GM18498 (cell line): Measurements from ENCODE around the gene EDDM3A.
"Not testable (repeated sequence)": the region's sequence is repeated elsewhere in the genome, so short reads cannot be mapped to it uniquely, and the experiment has no call there.

Source experiments
- ATAC-seq: cut with Tn5 transposase; IDR thresholded peaks from one replicate; pipeline ENCODE4 v1.9.1; 2021; ENCODE audit warnings: mild to moderate bottlenecking, moderate library complexity; ENCODE audit not compliant: unreplicated experiment

EDDM3A gene, protein sequence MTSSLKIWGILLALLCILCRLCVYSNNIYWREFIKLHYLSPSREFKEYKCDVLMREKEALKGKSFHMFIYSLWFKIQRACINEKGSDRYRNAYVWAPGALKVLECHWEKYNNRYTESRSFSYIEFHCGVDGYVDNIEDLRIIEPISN

DNA sequence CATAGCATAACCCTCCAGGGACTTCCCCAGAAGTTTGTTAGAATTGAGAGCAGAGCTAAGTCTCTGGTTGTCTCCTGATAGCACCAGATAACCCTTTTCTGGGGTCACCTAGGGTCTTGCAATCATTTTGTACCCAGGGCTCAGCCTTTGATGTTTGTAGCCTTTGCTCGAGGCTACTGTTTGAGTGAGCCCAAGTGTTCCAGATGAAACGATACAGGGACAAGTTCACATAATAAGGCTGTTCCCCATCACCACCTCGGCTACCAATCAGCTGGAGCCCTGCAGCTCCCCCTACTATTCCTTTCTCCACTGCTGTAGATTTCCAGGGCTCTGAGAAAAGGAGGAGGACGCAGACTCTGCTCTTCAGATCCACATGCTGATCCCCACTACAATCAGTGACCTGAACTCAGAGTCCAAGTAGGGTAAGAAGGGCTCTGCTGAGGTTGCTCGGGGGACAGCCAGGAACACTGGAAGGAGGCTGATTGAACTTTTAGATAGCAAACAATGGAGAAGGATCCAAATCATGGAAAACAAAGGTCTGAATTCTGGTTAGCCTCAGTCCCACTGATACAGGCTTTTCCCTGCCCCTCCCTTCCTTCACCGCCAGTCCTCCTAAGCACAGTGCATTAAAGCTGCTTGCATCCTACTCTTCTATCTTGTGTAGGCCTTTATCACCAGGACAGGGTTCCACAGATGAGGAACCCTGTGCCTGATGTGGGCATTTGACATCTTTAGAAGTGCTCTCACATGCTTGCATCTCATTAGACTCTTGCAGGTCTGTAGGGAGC is at the start of gene EDDM3A:
Gene EDDM3A, plus strand, starts transcription at position 317 of the 788 bp plus-strand sequence. CDS start 1,694 bp downstream, outside the sequence.
- no peak for ATAC-seq

- ATAC-seq = no peak
Observed at GRCh38 chr14:20696764-20697163, 48.9 kb upstream of the EDDM3A start.

DNA sequence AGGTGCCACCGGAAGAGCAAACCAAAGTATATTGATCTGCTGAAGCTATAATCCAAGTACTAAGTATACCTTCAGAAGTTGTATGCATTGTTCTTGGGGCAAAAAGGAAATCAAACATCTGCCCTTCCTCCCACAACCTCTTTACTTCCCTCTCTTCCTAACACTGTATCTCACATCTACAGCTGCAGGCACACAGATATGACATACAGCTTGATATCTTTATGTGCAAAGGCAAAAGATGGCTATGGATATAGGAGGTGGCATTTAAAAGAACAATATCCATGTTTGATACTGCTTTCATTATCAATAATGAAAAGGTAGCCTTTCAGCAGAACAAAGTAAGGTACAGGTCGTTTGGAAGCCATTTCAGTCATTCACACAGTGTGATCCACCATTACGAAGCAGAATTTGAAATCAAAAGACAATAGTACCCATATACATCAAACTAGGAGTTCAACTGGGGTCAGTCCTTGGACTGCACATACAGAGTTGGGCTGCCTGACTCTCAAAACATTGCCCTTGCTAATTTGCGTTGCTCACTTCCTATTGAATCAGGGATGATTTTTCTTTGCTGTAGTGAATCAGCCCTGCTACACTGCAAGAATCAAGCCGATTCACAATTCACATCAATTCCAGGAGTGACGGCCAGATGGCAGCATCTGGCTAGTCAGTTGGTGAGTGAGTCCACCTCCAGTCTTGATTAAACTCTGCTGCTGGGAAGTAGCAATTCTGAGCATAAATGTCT is 48.2 kb upstream of the EDDM3A start:
- ATAC-seq = no peak

- no peak for ATAC-seq
Observed at GRCh38 chr14:20698018-20698329, 47.7 kb upstream of the EDDM3A start.

- no peak for ATAC-seq
Observed at GRCh38 chr14:20698934-20699333, 46.8 kb upstream of the EDDM3A start.

- ATAC-seq = no peak
Observed at GRCh38 chr14:20699931-20700330, 45.8 kb upstream of the EDDM3A start.

- not testable (repeated sequence) for ATAC-seq
Observed at GRCh38 chr14:20700965-20701364, 44.7 kb upstream of the EDDM3A start.

GRCh38 chr14:20706657-20707355 is 38.9 kb upstream of the EDDM3A start:
- no peak for ATAC-seq

- no peak for ATAC-seq
Observed at GRCh38 chr14:20707622-20708021, 38.1 kb upstream of the EDDM3A start.

DNA sequence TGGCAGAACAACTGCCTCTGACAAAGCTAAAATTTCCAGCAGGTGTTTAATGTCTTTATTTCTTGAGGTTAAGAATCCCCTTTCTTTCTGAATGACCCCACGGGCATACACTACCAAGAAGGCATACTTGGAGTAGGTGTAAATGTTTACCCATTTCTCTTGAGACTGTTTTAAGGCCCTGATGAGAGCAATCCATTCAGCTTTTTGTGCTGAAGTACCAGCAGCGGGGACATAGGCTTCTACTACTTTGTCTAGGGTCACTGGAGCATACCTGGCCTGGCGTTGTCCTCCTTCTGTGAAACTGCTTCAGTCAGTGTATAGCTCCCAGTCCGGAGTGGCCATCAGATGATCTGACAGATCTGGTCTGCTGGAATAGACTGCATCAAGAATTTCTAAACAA is 34.4 kb upstream of the EDDM3A start:
- no peak for ATAC-seq

- no peak for ATAC-seq
Observed at GRCh38 chr14:20711685-20712084, 34.0 kb upstream of the EDDM3A start.

GRCh38 chr14:20712904-20713303 is 32.8 kb upstream of the EDDM3A start:
- no peak for ATAC-seq

DNA sequence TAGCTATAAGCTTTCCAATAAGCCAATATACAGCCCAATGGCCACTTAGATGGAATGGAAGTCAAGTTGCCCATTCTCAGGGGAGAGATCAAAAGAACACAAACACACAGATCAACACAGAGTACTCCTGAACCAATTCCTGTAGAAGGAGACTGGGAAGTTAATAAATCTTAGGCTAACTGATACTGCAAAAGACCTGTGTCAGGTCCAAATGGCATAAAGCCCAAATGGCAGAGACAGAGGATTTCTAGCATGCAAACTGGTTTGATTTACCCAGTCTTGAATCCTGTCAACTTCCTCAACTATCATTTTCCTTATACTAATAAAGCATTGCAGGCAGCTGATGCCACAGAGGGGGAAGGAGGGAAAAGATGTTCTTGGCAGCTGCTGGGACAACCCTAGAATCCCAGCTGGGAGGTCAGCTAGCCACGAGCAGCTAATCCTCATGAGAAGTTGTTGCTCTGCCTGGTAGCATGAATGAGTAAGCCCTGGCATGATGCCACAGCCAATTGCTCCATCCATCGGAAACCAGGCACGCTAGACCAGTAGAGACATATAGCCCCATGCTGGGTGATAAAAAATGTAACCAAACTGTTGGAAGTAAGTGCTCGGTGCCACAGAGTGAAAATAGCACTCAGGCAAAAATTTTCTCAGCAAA is 31.0 kb upstream of the EDDM3A start:
- no peak for ATAC-seq

DNA sequence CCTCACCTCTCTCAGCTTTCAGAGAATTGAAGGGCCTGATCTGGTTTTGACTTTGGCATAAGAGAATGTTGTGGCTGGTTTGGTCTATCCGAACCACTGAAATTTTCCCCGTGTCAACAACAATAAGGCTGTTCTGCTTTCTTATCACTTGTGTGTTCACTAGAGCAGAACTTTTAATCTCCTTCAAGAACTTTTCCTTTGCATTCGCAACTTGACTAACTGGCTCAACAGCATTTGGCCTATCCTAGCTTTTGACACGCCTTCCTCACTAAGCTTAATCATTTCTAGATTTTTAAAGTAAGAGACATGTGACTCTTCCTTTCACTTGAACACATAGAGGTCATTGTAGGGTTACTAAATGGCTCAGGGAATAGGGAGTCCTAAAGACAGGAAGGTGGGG is 25.9 kb upstream of the EDDM3A start:
- ATAC-seq = no peak

DNA sequence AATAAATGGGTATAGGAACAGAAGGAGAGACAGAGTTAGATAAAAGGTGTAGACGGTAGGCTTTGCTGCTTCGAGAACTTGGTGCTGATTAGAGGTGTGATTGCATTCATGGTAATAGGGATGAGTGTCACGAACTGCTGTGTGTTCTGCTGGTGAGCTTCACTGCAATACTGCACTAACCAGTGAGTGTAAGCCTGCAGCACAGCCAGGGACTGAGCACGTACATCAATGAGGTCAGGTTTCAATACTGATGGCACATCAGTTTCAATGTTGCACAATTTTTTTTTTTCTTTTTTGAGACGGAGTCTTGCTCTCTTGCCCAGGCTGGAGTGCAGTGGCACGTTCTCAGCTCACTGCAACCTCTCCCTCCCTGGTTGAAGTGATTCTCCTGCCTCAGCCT is 24.9 kb upstream of the EDDM3A start:
- ATAC-seq = no peak

GRCh38 chr14:20722016-20722415 is 23.7 kb upstream of the EDDM3A start:
- no peak for ATAC-seq

- no peak for ATAC-seq
Observed at GRCh38 chr14:20723488-20723887, 22.2 kb upstream of the EDDM3A start.

DNA sequence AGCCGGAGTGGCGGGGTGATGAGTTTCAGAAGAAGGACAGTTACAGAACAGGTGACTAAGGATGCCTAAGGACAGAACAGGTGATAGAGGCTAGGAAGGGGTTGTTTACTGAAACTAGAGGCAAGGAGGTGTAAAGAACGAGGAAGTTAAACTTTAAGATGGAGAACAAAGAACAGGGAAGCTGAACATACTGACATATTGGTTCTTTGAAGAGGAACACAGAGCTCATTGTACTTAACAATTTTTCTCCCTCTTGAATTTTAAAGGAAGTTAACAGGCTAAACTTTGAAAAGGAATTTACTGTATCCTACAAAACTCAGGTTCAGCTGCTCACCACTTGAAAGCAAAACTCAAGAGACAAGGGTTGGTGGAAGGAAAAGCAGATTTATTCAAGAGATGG is 19.6 kb upstream of the EDDM3A start:
- not testable (repeated sequence) for ATAC-seq

DNA sequence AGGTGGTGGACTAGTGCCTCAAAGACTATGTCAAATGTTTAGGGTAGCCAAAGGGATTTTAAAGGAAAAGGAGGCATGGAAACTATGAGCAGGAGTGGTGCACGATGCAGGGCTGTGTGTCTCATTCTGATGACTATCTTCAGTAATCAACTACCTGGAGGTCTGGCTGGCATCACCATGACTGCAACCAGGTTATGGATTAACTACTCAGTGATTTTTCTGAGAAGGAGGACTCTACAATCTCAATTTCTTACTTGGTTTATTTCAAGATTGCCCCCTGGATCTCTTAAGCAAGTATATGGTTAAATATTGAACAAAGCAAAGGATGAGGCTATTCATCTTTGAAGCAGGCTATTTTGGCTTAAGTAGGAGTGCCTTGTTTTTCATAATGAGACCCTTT is 19.2 kb upstream of the EDDM3A start:
- no peak for ATAC-seq

DNA sequence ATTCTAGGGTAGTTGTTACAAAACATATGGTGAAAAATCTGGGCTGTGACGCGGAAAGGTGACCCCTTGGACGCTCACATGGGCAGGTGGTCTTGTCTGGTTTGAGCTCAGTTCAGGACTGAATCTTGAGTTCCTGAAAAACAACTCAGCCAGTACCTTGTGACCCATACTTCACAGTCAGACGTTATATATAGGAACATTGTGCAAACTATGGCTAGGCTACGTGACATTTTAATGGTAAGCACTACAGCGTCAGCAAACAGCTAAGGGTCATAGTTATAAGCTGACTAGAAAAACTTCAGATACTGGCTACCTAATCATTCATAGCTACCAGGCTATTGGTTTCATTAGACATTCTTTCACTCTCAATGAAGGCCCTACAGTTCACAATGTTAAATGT is 14.8 kb upstream of the EDDM3A start:
- ATAC-seq = no peak

DNA sequence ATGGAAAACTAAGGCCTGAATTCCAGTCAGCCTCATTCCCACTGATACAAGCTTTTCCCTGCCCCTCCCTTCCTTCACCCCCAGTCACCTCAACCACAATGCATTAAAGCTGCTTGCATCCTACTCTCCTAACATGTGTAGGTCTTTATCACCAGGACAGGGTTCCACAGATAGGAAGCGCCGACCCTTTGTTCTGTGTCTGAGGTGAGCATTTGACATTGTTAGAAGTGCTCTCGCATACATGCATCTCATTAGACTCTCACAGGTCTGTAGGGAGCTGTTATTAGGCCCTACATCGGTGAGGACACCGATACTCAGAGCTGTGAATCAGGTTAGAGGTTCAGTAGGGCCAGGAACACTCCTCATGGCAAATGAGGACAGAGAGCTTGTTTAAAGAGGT is 13.2 kb upstream of the EDDM3A start:
- no peak for ATAC-seq
